ENCODE data around the gene AKR1D1.

The AKR1D1 gene

GRCh38 chr7:138032186-138032585, 44.1 kb upstream of the AKR1D1 start:
- CTCF ChIA-PET, result interaction anchor here (0.6 kb wide), 1 partner anchor 30 kb away, joined by 6 read pairs; no protein-coding TSS in a partner anchor
- no peaks in the 10 kb centered on the region for H3K4me1 ChIP-seq (ENCODE audit: control insufficient read depth, insufficient read depth, low read length)
- POLR2A ChIA-PET, result no interaction called here
- TF ChIP-seq ZNF549 (tag by site-specific recombination; IDR thresholded peaks at IDR 0.05), result no peak
- no peak for TF ChIP-seq WT1 (tag by site-specific recombination; IDR thresholded peaks at IDR 0.05)
- TF ChIP-seq BCL11A (tag by site-specific recombination; IDR thresholded peaks at IDR 0.05; ENCODE audit: low read depth), result no peak
- no peak for TF ChIP-seq BCL11B (tag by site-specific recombination; IDR thresholded peaks at IDR 0.05; ENCODE audit: low read depth)
- no peak for TF ChIP-seq ZNF23 (tag by site-specific recombination; IDR thresholded peaks at IDR 0.05; ENCODE audit: borderline replicate concordance)
- TF ChIP-seq ZNF544 (tag by site-specific recombination; IDR thresholded peaks at IDR 0.05), result no peak
- TF ChIP-seq ZNF24 (tag by site-specific recombination; IDR thresholded peaks at IDR 0.05), result no peak
- TF ChIP-seq ZNF133 (tag by site-specific recombination; IDR thresholded peaks at IDR 0.05), result no peak
- TF ChIP-seq ZNF677 (tag by site-specific recombination; IDR thresholded peaks at IDR 0.05), result no peak
- TF ChIP-seq KLF17 (tag by site-specific recombination; IDR thresholded peaks at IDR 0.05), result no peak
- TF ChIP-seq ZNF629 (tag by site-specific recombination; IDR thresholded peaks at IDR 0.05), result no peak
- H3K27ac ChIP-seq (ENCODE audit: extremely low read depth, low read depth, low read length), result no peak overlapping the region
- H3K4me3 ChIP-seq (ENCODE audit: low read depth, low read length), result no peak overlapping the region
- no peaks in the 10 kb centered on the region for H3K36me3 ChIP-seq (ENCODE audit: control insufficient read depth in 2 of 2, insufficient read depth in 1 of 2, low read length in 2 of 2)
- H3K9me3 ChIP-seq (ENCODE audit: control insufficient read depth, insufficient read depth, low read depth, low read length), result no peaks in the 10 kb centered on the region

DNA sequence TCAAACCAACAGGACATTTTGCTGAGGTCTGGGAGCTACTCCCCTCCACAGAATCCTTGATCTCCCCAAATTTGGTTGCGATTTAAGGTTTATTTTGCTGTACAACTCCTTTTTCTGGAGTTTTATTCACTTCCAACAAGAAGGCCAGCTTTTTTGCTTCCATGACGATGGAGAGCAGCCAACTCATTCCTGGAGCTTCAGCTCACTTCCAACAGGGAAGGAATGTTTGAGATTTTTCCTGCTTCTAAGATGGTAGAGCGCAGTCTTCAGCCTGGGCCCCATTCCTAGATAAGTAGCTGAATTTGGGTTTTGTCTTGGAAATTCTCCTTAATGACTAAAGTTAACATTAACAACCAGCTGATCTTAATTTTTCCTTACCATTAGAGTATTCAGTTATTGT, 43.5 kb upstream of the AKR1D1 start:
- CTCF ChIA-PET, result no interaction called here

More for the DNA sequence above, 43.5 kb upstream of the AKR1D1 start:
- H3K27ac ChIP-seq (ENCODE audit: extremely low read depth, low read depth, low read length), result no peak overlapping the region
- TF ChIP-seq ZBTB7A (tag by site-specific recombination; IDR thresholded peaks at IDR 0.05; ENCODE audit: low read depth), result no peak
- TF ChIP-seq TSHZ1 (tag by site-specific recombination; IDR thresholded peaks at IDR 0.05; ENCODE audit: borderline replicate concordance), result no peak
- TF ChIP-seq HIC1 (tag by site-specific recombination; IDR thresholded peaks at IDR 0.05), result no peak
- TF ChIP-seq ZEB2 (tag by site-specific recombination; IDR thresholded peaks at IDR 0.05), result no peak
- TF ChIP-seq GFI1B (tag by site-specific recombination; IDR thresholded peaks at IDR 0.05), result no peak
- no peak for TF ChIP-seq ZNF555 (tag by site-specific recombination; conservative IDR thresholded peaks at IDR 0.05)
- TF ChIP-seq SCRT2 (tag by site-specific recombination; IDR thresholded peaks at IDR 0.05), result no peak
- TF ChIP-seq ZNF621 (tag by site-specific recombination; IDR thresholded peaks at IDR 0.05), result no peak
- TF ChIP-seq ZNF335 (tag by site-specific recombination; conservative IDR thresholded peaks at IDR 0.05), result no peak
- no peak for TF ChIP-seq ZBTB21 (tag by site-specific recombination; IDR thresholded peaks at IDR 0.05)
- no peak for TF ChIP-seq ZNF514 (tag by site-specific recombination; IDR thresholded peaks at IDR 0.05)
- no peak for TF ChIP-seq ZNF266 (tag by site-specific recombination; IDR thresholded peaks at IDR 0.05; ENCODE audit: low read depth)
- TF ChIP-seq, protein P1, sequence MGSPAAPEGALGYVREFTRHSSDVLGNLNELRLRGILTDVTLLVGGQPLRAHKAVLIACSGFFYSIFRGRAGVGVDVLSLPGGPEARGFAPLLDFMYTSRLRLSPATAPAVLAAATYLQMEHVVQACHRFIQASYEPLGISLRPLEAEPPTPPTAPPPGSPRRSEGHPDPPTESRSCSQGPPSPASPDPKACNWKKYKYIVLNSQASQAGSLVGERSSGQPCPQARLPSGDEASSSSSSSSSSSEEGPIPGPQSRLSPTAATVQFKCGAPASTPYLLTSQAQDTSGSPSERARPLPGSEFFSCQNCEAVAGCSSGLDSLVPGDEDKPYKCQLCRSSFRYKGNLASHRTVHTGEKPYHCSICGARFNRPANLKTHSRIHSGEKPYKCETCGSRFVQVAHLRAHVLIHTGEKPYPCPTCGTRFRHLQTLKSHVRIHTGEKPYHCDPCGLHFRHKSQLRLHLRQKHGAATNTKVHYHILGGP (tag by site-specific recombination; IDR thresholded peaks at IDR 0.05), result no peak
- no peak for TF ChIP-seq BCL11B (tag by site-specific recombination; IDR thresholded peaks at IDR 0.05; ENCODE audit: low read depth)
- TF ChIP-seq ZNF311 (tag by site-specific recombination; IDR thresholded peaks at IDR 0.05; ENCODE audit: borderline replicate concordance), result no peak
- TF ChIP-seq ZNF560 (tag by site-specific recombination; IDR thresholded peaks at IDR 0.05; ENCODE audit: borderline replicate concordance), result no peak
- no peak for TF ChIP-seq ZXDB (tag by site-specific recombination; IDR thresholded peaks at IDR 0.05)
- H3K36me3 ChIP-seq (ENCODE audit: control insufficient read depth in 2 of 2, insufficient read depth in 1 of 2, low read length in 2 of 2), result no peaks in the 10 kb centered on the region
- H3K4me3 ChIP-seq (ENCODE audit: low read depth, low read length), result no peak overlapping the region
- H3K9me3 ChIP-seq (ENCODE audit: control insufficient read depth, insufficient read depth, low read depth, low read length), result no peaks in the 10 kb centered on the region
- H3K4me1 ChIP-seq (ENCODE audit: control insufficient read depth, insufficient read depth, low read length), result no peaks in the 10 kb centered on the region
- POLR2A ChIA-PET, result no interaction called here

Measured in HEK293 (cell line).